PC-3 (cell line): ENCODE data around the gene FMNL3.

ENCODE experiments used
- CTCF ChIP-seq: fragments of 300-600 bp; sonication (generic); conservative IDR thresholded peaks from 2 replicates; pipeline ENCODE4 v1.5.1; 2017; ENCODE audit warnings: antibody characterized with exemption, low read depth, mild to moderate bottlenecking, low read length
- EZH2phosphoT487 ChIP-seq: fragments of 300-600 bp; sonication (generic); IDR thresholded peaks from 2 replicates; pipeline ENCODE4 v1.6.1; 2018; ENCODE audit warnings: mild to moderate bottlenecking, antibody characterized with exemption, low read length, borderline replicate concordance

- TF ChIP-seq EZH2phosphoT487 (no peak), CTCF (no peak)
Measured at GRCh38 chr12:49697808-49698207, 9.4 kb downstream of the FMNL3 start.
